Gastroesophageal sphincter (tissue), 2 donors: ENCODE measurements around the gene MMP24.

Experiments used
- EP300 ChIP-seq: sonication (generic); formaldehyde crosslinking; IDR thresholded peaks from one replicate; pipeline ENCODE4 v1.6.1; 2017; ENCODE audit warnings: antibody characterized with exemption, mild to moderate bottlenecking
- POLR2AphosphoS5 ChIP-seq: sonication (generic); formaldehyde crosslinking; IDR thresholded peaks from one replicate; pipeline ENCODE4 v1.6.1; 2017; ENCODE audit warnings: antibody characterized with exemption

- TF ChIP-seq POLR2AphosphoS5 (no peak), EP300 (no peak)
Observed at GRCh38 chr20:35279533-35280174, 53.2 kb downstream of the MMP24 start.
